GM12865 (cell line): ENCODE results near the gene PRSS2.

Source experiments
- DNase-seq: peaks from one replicate; pipeline ENCODE4 v3.0.0; 2010; ENCODE audit warnings: low read depth
- H3K4me3 ChIP-seq: 2 replicates; pipeline ENCODE4 v1.5.1; 2011; ENCODE audit warnings: mild to moderate bottlenecking, low read depth, low read length, control low read depth
- CTCF ChIP-seq: IDR thresholded peaks from 2 replicates; pipeline ENCODE4 v1.5.1; 2011; ENCODE audit warnings: low read length, control low read depth, low read depth, inconsistent platforms; ENCODE audit not compliant: insufficient read depth; ENCODE audit errors: missing control alignments

The PRSS2 gene

GRCh38 chr7:142789441-142789840 lies 18.7 kb downstream of the PRSS2 start:
- no peak for TF ChIP-seq CTCF
- H3K4me3 ChIP-seq = no peak overlapping the region
- DNase-seq = no peak

GRCh38 chr7:142790056-142790455 lies 19.3 kb downstream of the PRSS2 start:
- DNase-seq = no peak
- TF ChIP-seq CTCF = no peak
- no peak overlapping the region for H3K4me3 ChIP-seq

- DNase-seq = no peak
- no peak for TF ChIP-seq CTCF
- H3K4me3 ChIP-seq = no peak overlapping the region
These were observed 19.8 kb downstream of the PRSS2 start for GRCh38 chr7:142790555-142790954.

- no peak overlapping the region for H3K4me3 ChIP-seq
- no peak for DNase-seq
- TF ChIP-seq CTCF = no peak
These were observed 20.7 kb downstream of the PRSS2 start for GRCh38 chr7:142791502-142791901.

GRCh38 chr7:142792129-142792528 lies 21.4 kb downstream of the PRSS2 start:
- TF ChIP-seq CTCF = no peak
- no peak for DNase-seq
- H3K4me3 ChIP-seq = no peak overlapping the region

- no peak for TF ChIP-seq CTCF
- H3K4me3 ChIP-seq = no peak overlapping the region
- DNase-seq = no peak
These were observed 21.8 kb downstream of the PRSS2 start for GRCh38 chr7:142792593-142792992.

- H3K4me3 ChIP-seq = no peak overlapping the region
- DNase-seq = no peak
- no peak for TF ChIP-seq CTCF
These were observed 22.4 kb downstream of the PRSS2 start for GRCh38 chr7:142793156-142793555.
